HEK293 (cell line): ENCODE results near the gene LASP1NB.
"Not testable (repeated sequence)": the region's sequence is repeated elsewhere in the genome, so short reads cannot be mapped to it uniquely, and the experiment has no call there.

Source experiments
- CTCF ChIP-seq: fragments of 450-650 bp; formaldehyde crosslinking; IDR thresholded peaks from 2 replicates; pipeline ENCODE4 v1.5.1; 2016; ENCODE audit warnings: missing biosample characterization, missing genetic modification characterization
- PATZ1 ChIP-seq: fragments of 450-650 bp; formaldehyde crosslinking; IDR thresholded peaks from 2 replicates; pipeline ENCODE4 v1.5.1; 2016; ENCODE audit warnings: missing biosample characterization, missing genetic modification characterization
- REPIN1 ChIP-seq: fragments of 450-650 bp; formaldehyde crosslinking; IDR thresholded peaks from 2 replicates; pipeline ENCODE4 v1.5.1; 2017; ENCODE audit warnings: missing biosample characterization, missing genetic modification characterization, low read depth
- ZBTB1 ChIP-seq: fragments of 450-650 bp; formaldehyde crosslinking; IDR thresholded peaks from 2 replicates; pipeline ENCODE4 v1.5.1; 2016; ENCODE audit warnings: missing biosample characterization, missing genetic modification characterization
- ZBTB7A ChIP-seq: fragments of 450-650 bp; formaldehyde crosslinking; IDR thresholded peaks from 2 replicates; pipeline ENCODE4 v1.5.1; 2016; ENCODE audit warnings: low read depth, missing biosample characterization, missing genetic modification characterization
- ZNF274 ChIP-seq, 2 experiments: fragments of 200-500 bp in 1 of 2; fragments of 450-650 bp in 1 of 2; sonication (Bioruptor generic) in 1 of 2; formaldehyde crosslinking in 1 of 2; IDR thresholded peaks; 2 replicates each; pipeline versions ENCODE4 v1.5.1 to v1.6.1; 2014 to 2016; ENCODE audit warnings: borderline replicate concordance in 1 of 2, inconsistent platforms in 1 of 2, low read length in 1 of 2, missing biosample characterization in 1 of 2, missing genetic modification characterization in 1 of 2
- ZNF558 ChIP-seq: fragments of 450-650 bp; formaldehyde crosslinking; IDR thresholded peaks from 2 replicates; pipeline ENCODE4 v1.5.1; 2016; ENCODE audit warnings: missing biosample characterization, missing genetic modification characterization
- ZNF610 ChIP-seq: fragments of 450-650 bp; formaldehyde crosslinking; IDR thresholded peaks from 2 replicates; pipeline ENCODE4 v1.5.1; 2016; ENCODE audit warnings: missing biosample characterization, missing genetic modification characterization, borderline replicate concordance
- ZNF658 ChIP-seq: fragments of 450-650 bp; formaldehyde crosslinking; IDR thresholded peaks from 2 replicates; pipeline ENCODE4; 2016; ENCODE audit warnings: missing biosample characterization, missing genetic modification characterization
- ZNF660 ChIP-seq: fragments of 450-650 bp; IDR thresholded peaks from 2 replicates; pipeline ENCODE4 v1.5.1; 2018; ENCODE audit warnings: missing biosample characterization, mild to moderate bottlenecking, missing genetic modification characterization

GRCh38 chr17:38930782-38931181, 5.4 kb downstream of the LASP1NB start:
- TF ChIP-seq ZBTB7A (tag by site-specific recombination); ZNF660 (tag by site-specific recombination); CTCF (tag by site-specific recombination); REPIN1 (tag by site-specific recombination); ZNF274 (IDR thresholded peaks at IDR 0.05; ENCODE audit: low read length); ZNF274 (tag by site-specific recombination; IDR thresholded peaks at IDR 0.05; ENCODE audit: borderline replicate concordance); ZBTB1 (tag by site-specific recombination); PATZ1; ZNF610; ZNF658; ZNF558 (tag by site-specific recombination): not testable (repeated sequence)
